Subcutaneous adipose tissue (tissue), 4 donors: Measurements from ENCODE around the gene TEX13A. TPM values are rescaled to one million over a fixed set of nuclear protein-coding genes. Genes with fewer than 3 reads are reported as not detected.

Experiments used
- CTCF ChIP-seq: fragments of 450-650 bp; IDR thresholded peaks from one replicate; pipeline ENCODE4 v1.5.1; 2016; ENCODE audit warnings: low read depth, mild to moderate bottlenecking, control low read depth, antibody characterized with exemption, moderate library complexity
- total RNA-seq, 4 donors: library from RNA; depleted of rRNA; stranded (reverse); fragments of >200 nt; gene quantifications; one replicate each; pipeline ENCODE4 v1.1.0, GENCODE V29; 2016

TEX13A gene
- total RNA-seq, 4 donors from 2014 or later, result not detected

- TF ChIP-seq CTCF, result no peak
Measured at GRCh38 chrX:105173071-105173470, 47.4 kb downstream of the TEX13A start.
